Panc1 (cell line): ENCODE results near the gene MFSD6. TPM values are rescaled to one million over a fixed set of nuclear protein-coding genes. Genes with fewer than 3 reads are reported as not detected.

ENCODE experiments used
- ATAC-seq: fragments of 200-7000 bp; cut with Tn5 transposase; 2 replicates; pipeline ENCODE4 v1.9.1; 2020; ENCODE audit warnings: mild to moderate bottlenecking, moderate library complexity
- BruUV-seq: library from RNA; stranded (reverse); fragments of 400-500 nt; replicated peaks from 2 replicates; lab custom pipeline; 2021; lab: Mats Ljungman, UMichigan
- CTCF ChIA-PET: fragments of 300-600 bp; sonication (Branson Sonifier 250); formaldehyde crosslinking; loops from one replicate; lab custom pipeline; 2022; ENCODE audit warnings: antibody characterized with exemption; lab: Charles Lee
- POLR2A ChIA-PET: fragments of 300-600 bp; sonication (Branson Sonifier 250); formaldehyde crosslinking; loops from one replicate; lab custom pipeline; 2022; ENCODE audit warnings: antibody characterized with exemption; lab: Charles Lee
- DNase-seq: peaks from one replicate; pipeline ENCODE4 v3.0.0-alpha.2; 2010; ENCODE audit warnings: low read depth, low spot score
- H3K27ac ChIP-seq: 2 replicates; pipeline ENCODE4 v1.5.1; 2011; ENCODE audit warnings: mild to moderate bottlenecking, low read length, inconsistent platforms
- H3K27me3 ChIP-seq: fragments of 200-500 bp; sonication (Bioruptor generic); 2 replicates; pipeline ENCODE4 v1.6.0; 2014; ENCODE audit warnings: low read length, inconsistent platforms; ENCODE audit not compliant: control insufficient read depth, insufficient read depth
- H3K36me3 ChIP-seq: fragments of 200-500 bp; sonication (Bioruptor generic); 2 replicates; pipeline ENCODE4 v1.5.1; 2014; ENCODE audit warnings: inconsistent platforms, mild to moderate bottlenecking, low read length, moderate library complexity; ENCODE audit not compliant: control insufficient read depth, insufficient read depth
- H3K4me1 ChIP-seq: 2 replicates; pipeline ENCODE4 v1.5.1; 2011; ENCODE audit warnings: inconsistent platforms, mild to moderate bottlenecking, low read length, moderate library complexity; ENCODE audit not compliant: control insufficient read depth, insufficient read depth
- H3K4me3 ChIP-seq, 2 experiments: 2 replicates each; pipeline ENCODE4 v1.5.1; 2011 to 2012; ENCODE audit warnings: low read depth in 2 of 2, low read length in 2 of 2, mild to moderate bottlenecking in 2 of 2, inconsistent platforms in 1 of 2, moderate library complexity in 1 of 2
- H3K9me3 ChIP-seq: fragments of 200-500 bp; sonication (Bioruptor generic); 2 replicates; pipeline ENCODE4 v1.5.1; 2014; ENCODE audit warnings: low read depth, mild to moderate bottlenecking, inconsistent platforms, low read length, moderate library complexity; ENCODE audit not compliant: control insufficient read depth, insufficient read depth
- POLR2AphosphoS5 ChIP-seq: IDR thresholded peaks from 2 replicates; pipeline ENCODE4 v1.6.1; 2012; ENCODE audit warnings: mild to moderate bottlenecking, low read depth, low read length, moderate library complexity
- SIN3A ChIP-seq: IDR thresholded peaks from 2 replicates; pipeline ENCODE4 v1.6.1; 2012; ENCODE audit warnings: low read depth, mild to moderate bottlenecking, low read length, moderate library complexity, borderline replicate concordance; ENCODE audit not compliant: insufficient read depth
- TCF7L2 ChIP-seq: IDR thresholded peaks from 2 replicates; pipeline ENCODE4 v1.6.1; 2011; ENCODE audit warnings: mild to moderate bottlenecking, low read depth, low read length, inconsistent platforms
- in situ Hi-C: cut with HindIII; loops from 2 replicates; pipeline ENCODE4 v1.10.0; 2016; ENCODE audit warnings: low sequenced_read_pairs, low pct_unique_long_range_greater_than_20kb
- intact Hi-C: fragments of 100-400 bp; cut with micrococcal nuclease; formaldehyde crosslinking; loops from one replicate; pipeline ENCODE4 v1.10.0; 2022; ENCODE audit not compliant: unreplicated experiment
- total RNA-seq: library from RNA; stranded (reverse); gene quantifications from one replicate; pipeline ENCODE4 v1.2.1, GENCODE V29; 2021; ENCODE audit not compliant: unreplicated experiment
- TF ChIP-seq, protein P1 (sequence below): fragments of 450-650 bp; IDR thresholded peaks from 2 replicates; pipeline ENCODE4 v1.5.1; 2017; ENCODE audit warnings: mild to moderate bottlenecking
- TF ChIP-seq, protein P2 (sequence below), 2 experiments: IDR thresholded peaks; 2 replicates each; pipeline ENCODE4 v1.6.1; 2011 to 2012; ENCODE audit warnings: low read depth in 2 of 2, control low read depth in 1 of 2, low read length in 1 of 2, mild to moderate bottlenecking in 1 of 2, moderate library complexity in 1 of 2; ENCODE audit not compliant: insufficient read depth in 1 of 2

The MFSD6 gene
- total RNA-seq, 1 experiment from 2014 or later = 10.4 TPM

DNA sequence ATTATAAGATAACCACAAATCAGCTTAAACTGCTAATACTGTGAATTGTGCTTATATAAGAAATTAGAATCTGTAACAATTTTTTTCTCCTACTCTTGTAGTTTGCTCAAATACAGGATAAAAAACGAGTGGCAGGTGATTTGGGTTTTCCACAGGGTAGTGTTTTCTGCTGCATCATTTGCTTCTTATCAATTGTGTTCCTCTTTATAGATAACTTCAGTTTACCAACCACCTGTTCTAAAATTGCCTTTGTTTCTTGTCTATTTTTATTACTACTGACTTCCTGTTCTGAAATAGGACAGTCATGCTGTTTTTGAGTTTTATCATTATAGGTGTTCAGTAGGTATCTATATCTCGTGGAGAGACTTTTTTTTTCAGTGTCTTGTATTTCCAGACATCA is 56.9 kb downstream of the MFSD6 start:
- no peak overlapping the region for H3K4me3 ChIP-seq
- no peak for ATAC-seq
- peaks cover 3% of the 10 kb centered on the region; the same call in 1 of the 2 replicates for H3K4me1 ChIP-seq
- no peak overlapping the region for H3K27ac ChIP-seq
- H3K36me3 ChIP-seq = no peaks in the 10 kb centered on the region
- BruUV-seq = no TSS peak
- H3K9me3 ChIP-seq = no peaks in the 10 kb centered on the region
- DNase-seq = no peak
- no peaks in the 10 kb centered on the region for H3K27me3 ChIP-seq
- intact Hi-C loops = no loop called here
- TF ChIP-seq, protein P1, sequence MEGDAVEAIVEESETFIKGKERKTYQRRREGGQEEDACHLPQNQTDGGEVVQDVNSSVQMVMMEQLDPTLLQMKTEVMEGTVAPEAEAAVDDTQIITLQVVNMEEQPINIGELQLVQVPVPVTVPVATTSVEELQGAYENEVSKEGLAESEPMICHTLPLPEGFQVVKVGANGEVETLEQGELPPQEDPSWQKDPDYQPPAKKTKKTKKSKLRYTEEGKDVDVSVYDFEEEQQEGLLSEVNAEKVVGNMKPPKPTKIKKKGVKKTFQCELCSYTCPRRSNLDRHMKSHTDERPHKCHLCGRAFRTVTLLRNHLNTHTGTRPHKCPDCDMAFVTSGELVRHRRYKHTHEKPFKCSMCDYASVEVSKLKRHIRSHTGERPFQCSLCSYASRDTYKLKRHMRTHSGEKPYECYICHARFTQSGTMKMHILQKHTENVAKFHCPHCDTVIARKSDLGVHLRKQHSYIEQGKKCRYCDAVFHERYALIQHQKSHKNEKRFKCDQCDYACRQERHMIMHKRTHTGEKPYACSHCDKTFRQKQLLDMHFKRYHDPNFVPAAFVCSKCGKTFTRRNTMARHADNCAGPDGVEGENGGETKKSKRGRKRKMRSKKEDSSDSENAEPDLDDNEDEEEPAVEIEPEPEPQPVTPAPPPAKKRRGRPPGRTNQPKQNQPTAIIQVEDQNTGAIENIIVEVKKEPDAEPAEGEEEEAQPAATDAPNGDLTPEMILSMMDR = no peak
- TF ChIP-seq TCF7L2 (no peak), SIN3A (no peak), POLR2AphosphoS5 (no peak)
- TF ChIP-seq, protein P2, sequence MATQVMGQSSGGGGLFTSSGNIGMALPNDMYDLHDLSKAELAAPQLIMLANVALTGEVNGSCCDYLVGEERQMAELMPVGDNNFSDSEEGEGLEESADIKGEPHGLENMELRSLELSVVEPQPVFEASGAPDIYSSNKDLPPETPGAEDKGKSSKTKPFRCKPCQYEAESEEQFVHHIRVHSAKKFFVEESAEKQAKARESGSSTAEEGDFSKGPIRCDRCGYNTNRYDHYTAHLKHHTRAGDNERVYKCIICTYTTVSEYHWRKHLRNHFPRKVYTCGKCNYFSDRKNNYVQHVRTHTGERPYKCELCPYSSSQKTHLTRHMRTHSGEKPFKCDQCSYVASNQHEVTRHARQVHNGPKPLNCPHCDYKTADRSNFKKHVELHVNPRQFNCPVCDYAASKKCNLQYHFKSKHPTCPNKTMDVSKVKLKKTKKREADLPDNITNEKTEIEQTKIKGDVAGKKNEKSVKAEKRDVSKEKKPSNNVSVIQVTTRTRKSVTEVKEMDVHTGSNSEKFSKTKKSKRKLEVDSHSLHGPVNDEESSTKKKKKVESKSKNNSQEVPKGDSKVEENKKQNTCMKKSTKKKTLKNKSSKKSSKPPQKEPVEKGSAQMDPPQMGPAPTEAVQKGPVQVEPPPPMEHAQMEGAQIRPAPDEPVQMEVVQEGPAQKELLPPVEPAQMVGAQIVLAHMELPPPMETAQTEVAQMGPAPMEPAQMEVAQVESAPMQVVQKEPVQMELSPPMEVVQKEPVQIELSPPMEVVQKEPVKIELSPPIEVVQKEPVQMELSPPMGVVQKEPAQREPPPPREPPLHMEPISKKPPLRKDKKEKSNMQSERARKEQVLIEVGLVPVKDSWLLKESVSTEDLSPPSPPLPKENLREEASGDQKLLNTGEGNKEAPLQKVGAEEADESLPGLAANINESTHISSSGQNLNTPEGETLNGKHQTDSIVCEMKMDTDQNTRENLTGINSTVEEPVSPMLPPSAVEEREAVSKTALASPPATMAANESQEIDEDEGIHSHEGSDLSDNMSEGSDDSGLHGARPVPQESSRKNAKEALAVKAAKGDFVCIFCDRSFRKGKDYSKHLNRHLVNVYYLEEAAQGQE (IDR thresholded peaks at IDR 0.05; ENCODE audit: insufficient read depth in 1 of 2, low read depth in 2 of 2, low read length in 1 of 2) = no peak
- CTCF ChIA-PET = no interaction called here
- POLR2A ChIA-PET = no interaction called here
- in situ Hi-C loops = no loop called here

GRCh38 chr2:190466819-190467446 is 58.8 kb downstream of the MFSD6 start:
- intact Hi-C loops (no loop called here), in situ Hi-C loops (no loop called here)
- no peaks in the 10 kb centered on the region for H3K27me3 ChIP-seq
- H3K9me3 ChIP-seq = no peaks in the 10 kb centered on the region
- H3K4me3 ChIP-seq = no peak overlapping the region
- ChIA-PET CTCF (no interaction called here), POLR2A (no interaction called here)
- TF ChIP-seq SIN3A (no peak), POLR2AphosphoS5 (no peak)
- TF ChIP-seq, protein P1 = no peak
- no TSS peak for BruUV-seq
- ATAC-seq (no peak), DNase-seq (no peak)
- no peak overlapping the region for H3K27ac ChIP-seq
- H3K4me1 ChIP-seq = peaks cover 3% of the 10 kb centered on the region; the same call in 1 of the 2 replicates
- no peaks in the 10 kb centered on the region for H3K36me3 ChIP-seq
